ENCODE results near the gene NR2F2.

Gene NR2F2

DNA sequence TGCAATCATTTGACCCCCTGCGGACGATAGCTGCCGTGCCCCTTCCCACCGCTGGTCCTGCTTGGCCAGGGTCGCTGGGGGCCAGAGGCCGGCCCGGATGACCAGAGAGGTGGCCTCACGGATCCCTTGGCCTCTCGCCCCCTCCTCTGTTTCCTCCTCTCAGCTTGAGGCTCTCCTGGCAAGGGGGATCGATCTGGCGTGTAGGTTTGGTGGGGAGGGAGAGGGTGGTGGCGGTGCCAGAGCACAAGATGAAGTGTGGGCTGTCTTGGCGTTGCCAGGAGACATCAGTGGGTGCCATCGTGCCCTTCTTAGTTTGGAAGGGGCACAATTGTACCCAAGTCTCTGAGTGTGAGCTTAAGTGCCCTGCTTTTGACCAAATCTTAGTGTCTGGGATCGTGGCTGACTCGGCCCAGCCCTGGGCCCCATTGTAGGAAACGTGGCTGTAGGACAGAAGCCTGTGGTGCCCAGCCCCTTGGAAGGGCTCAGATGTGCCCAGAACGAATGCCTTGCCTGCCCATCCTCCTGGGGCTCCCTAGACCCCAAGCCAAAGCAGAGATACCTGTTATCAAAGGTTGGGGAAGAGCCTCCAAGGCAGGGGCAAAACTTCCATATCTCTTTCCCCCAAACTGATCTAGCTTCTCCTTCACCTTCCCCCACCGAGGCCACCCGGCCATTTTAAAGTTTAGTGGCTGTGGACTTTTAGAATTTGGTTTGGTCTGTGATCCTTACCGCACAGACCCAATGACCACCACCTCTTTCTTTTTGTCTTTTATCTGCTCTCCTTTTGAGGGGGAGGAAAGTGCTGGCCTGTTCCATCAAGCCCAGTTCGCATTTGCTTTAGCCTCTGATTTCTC lies 14.4 kb downstream of the NR2F2 start:
- Histone ChIP-seq H3K4me1 (ENCODE audit: control insufficient read depth, insufficient read depth, low read length) (peaks cover 67% of the 10 kb centered on the region), H3K27me3 (ENCODE audit: control insufficient read depth, insufficient read depth, low read length) (peaks cover 97% of the 10 kb centered on the region), H3K9ac (ENCODE audit: low read depth, low read length) (no peak overlapping the region), H3K9me3 (ENCODE audit: control insufficient read depth, insufficient read depth, low read length) (no peaks in the 10 kb centered on the region), H3K4me3 (ENCODE audit: low read depth, low read length) (peak overlapping the region; percentile 41; the same call in 1 of the 2 replicates), H3K27ac (ENCODE audit: low read depth, low read length) (no peak overlapping the region), H3K36me3 (ENCODE audit: control insufficient read depth, insufficient read depth, low read length) (no peaks in the 10 kb centered on the region)

- H3K4me1 ChIP-seq (ENCODE audit: control insufficient read depth, insufficient read depth, low read length) = peaks cover 68% of the 10 kb centered on the region
- peaks cover 97% of the 10 kb centered on the region for H3K27me3 ChIP-seq (ENCODE audit: control insufficient read depth, insufficient read depth, low read length)
- no peak overlapping the region for H3K9ac ChIP-seq (ENCODE audit: low read depth, low read length)
These were observed 15.3 kb downstream of the NR2F2 start for GRCh38 chr15:96345560-96346399.

DNA sequence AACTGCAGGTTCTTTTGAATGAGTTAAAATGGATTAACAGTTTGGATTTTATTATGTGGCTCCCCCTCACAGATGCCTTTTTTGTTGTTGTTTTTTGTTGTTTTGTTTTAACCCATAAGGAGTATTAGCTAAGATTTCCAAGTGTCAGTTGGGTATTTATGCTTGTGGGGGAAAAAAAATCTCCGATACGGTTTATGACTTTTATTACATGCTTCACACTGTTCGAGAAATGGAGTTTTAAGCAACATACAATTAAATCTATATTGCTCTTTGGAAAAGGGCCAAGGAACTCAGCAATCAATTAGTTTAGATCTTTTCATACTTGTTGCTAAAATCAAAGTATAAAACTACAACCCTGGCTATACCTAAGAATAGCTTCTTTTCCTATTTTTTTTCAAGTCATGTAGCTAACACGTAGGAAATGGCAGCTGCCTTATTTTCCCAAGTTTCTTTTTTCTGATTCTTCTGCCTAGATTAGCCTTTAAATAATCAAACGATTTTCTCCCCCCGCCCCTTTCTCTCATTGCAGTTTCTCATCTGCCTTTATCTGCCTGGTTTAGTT lies 16.0 kb downstream of the NR2F2 start:
- H3K27me3 ChIP-seq (ENCODE audit: control insufficient read depth, insufficient read depth, low read length) = peaks cover 100% of the 10 kb centered on the region

More at GRCh38 chr15:96345560-96346399, 15.3 kb downstream of the NR2F2 start:
- Histone ChIP-seq H3K4me3 (ENCODE audit: low read depth, low read length) (peak overlapping the region; percentile 49), H3K36me3 (ENCODE audit: control insufficient read depth, insufficient read depth, low read length) (no peaks in the 10 kb centered on the region), H3K27ac (ENCODE audit: low read depth, low read length) (no peak overlapping the region), H3K9me3 (ENCODE audit: control insufficient read depth, insufficient read depth, low read length) (no peaks in the 10 kb centered on the region)

GRCh38 chr15:96347181-96348111 lies 16.9 kb downstream of the NR2F2 start:
- H3K27me3 ChIP-seq (ENCODE audit: control insufficient read depth, insufficient read depth, low read length) = peaks cover 100% of the 10 kb centered on the region
- no peak overlapping the region for H3K27ac ChIP-seq (ENCODE audit: low read depth, low read length)
- H3K9ac ChIP-seq (ENCODE audit: low read depth, low read length) = no peak overlapping the region
- H3K36me3 ChIP-seq (ENCODE audit: control insufficient read depth, insufficient read depth, low read length) = no peaks in the 10 kb centered on the region
- H3K4me1 ChIP-seq (ENCODE audit: control insufficient read depth, insufficient read depth, low read length) = peaks cover 71% of the 10 kb centered on the region
- H3K4me3 ChIP-seq (ENCODE audit: low read depth, low read length) = peak overlapping the region; percentile 38; the same call in 1 of the 2 replicates
- H3K9me3 ChIP-seq (ENCODE audit: control insufficient read depth, insufficient read depth, low read length) = no peaks in the 10 kb centered on the region

More for the DNA sequence above, 16.0 kb downstream of the NR2F2 start:
- no peaks in the 10 kb centered on the region for H3K36me3 ChIP-seq (ENCODE audit: control insufficient read depth, insufficient read depth, low read length)
- no peak overlapping the region for H3K9ac ChIP-seq (ENCODE audit: low read depth, low read length)
- no peak overlapping the region for H3K27ac ChIP-seq (ENCODE audit: low read depth, low read length)
- H3K9me3 ChIP-seq (ENCODE audit: control insufficient read depth, insufficient read depth, low read length) = no peaks in the 10 kb centered on the region
- no peak overlapping the region for H3K4me3 ChIP-seq (ENCODE audit: low read depth, low read length)
- peaks cover 69% of the 10 kb centered on the region for H3K4me1 ChIP-seq (ENCODE audit: control insufficient read depth, insufficient read depth, low read length)

- Histone ChIP-seq H3K4me1 (ENCODE audit: control insufficient read depth, insufficient read depth, low read length) (peaks cover 67% of the 10 kb centered on the region), H3K36me3 (ENCODE audit: control insufficient read depth, insufficient read depth, low read length) (no peaks in the 10 kb centered on the region), H3K9me3 (ENCODE audit: control insufficient read depth, insufficient read depth, low read length) (no peaks in the 10 kb centered on the region), H3K9ac (ENCODE audit: low read depth, low read length) (no peak overlapping the region), H3K27ac (ENCODE audit: low read depth, low read length) (no peak overlapping the region), H3K27me3 (ENCODE audit: control insufficient read depth, insufficient read depth, low read length) (peaks cover 100% of the 10 kb centered on the region), H3K4me3 (ENCODE audit: low read depth, low read length) (no peak overlapping the region)
These were observed 17.9 kb downstream of the NR2F2 start for GRCh38 chr15:96348112-96349027.

DNA sequence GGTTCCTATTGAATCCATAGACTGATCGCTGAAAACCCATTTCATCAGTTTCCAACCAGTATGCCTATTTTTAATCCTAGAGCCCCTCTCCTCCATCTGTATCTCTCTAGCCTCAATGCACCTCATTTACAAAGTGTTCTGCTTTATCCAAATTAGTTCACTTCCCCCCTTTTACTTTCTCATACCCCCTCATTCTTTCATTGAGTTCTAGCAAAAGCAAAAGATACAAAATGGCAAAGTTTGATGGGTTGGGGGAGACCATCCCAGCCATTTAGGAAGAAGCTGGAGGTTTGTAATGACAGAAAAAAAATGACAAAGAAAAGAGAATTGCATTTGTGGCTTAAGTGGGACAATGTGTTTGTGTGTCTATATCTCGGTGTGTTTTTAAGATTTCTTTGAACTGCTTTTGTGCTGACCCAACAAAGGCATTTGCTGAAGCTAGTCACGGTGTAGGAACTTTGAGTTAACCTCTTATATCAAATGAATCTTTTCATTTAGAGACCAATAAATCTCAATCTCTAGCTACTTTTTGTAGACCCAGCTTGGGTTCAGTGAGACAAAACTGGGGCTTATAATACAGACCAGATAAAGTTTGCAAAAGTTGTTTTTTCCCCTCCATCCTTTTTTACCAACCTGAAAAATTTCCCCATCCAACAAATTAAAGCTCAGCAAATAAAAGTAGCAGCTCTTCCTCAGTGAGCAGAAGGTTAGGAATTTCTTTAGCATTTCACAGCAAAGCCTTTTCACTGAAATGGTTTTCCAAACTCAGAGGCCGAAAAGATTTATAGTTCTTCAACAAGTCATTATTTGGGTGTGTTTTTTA lies 18.7 kb downstream of the NR2F2 start:
- no peak overlapping the region for H3K9ac ChIP-seq (ENCODE audit: low read depth, low read length)
- no peak overlapping the region for H3K4me3 ChIP-seq (ENCODE audit: low read depth, low read length)
- peaks cover 59% of the 10 kb centered on the region for H3K4me1 ChIP-seq (ENCODE audit: control insufficient read depth, insufficient read depth, low read length)
- H3K36me3 ChIP-seq (ENCODE audit: control insufficient read depth, insufficient read depth, low read length) = no peaks in the 10 kb centered on the region
- no peak overlapping the region for H3K27ac ChIP-seq (ENCODE audit: low read depth, low read length)
- H3K27me3 ChIP-seq (ENCODE audit: control insufficient read depth, insufficient read depth, low read length) = peaks cover 100% of the 10 kb centered on the region
- H3K9me3 ChIP-seq (ENCODE audit: control insufficient read depth, insufficient read depth, low read length) = no peaks in the 10 kb centered on the region

DNA sequence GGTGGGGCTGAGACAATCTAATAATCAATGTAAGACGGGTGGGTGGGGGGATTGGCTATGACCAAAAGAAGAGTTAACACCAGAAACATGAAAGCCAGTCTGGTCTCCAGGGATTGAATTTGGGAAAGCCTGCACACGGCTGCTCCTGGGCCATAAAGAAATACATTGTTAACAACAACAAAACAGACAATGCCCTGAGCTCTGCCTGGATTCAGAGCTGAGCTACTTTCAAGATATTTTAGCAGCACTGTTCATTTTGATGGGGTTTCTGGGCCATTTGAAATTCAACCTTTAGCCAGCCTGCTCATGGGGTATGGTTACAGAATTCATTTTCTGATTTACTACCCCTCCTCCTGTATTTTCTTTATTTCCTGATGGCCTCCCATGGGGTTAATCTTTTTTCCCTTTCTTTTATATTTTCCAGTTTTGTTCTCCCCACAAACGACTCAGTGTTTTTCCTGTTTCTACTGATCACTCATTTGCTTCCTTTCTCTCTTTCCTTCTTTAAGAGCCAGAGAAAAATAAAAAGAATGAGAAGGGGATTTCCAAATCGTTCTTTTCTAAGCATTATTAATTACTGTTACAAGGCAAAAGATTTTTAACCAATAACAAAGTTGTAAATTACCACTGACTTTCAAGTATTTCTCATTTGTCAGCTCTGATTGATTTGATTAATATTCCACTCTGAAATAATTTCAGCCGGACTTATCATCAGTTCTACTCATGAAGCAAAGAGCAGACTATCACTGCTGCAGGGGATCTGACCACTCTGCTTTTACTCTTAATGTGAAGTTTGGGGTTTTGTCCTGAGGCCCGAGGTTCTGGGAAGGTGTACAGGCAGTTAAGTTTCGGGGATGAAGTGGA lies 19.6 kb downstream of the NR2F2 start:
- no peak overlapping the region for H3K4me3 ChIP-seq (ENCODE audit: low read depth, low read length)
- peaks cover 59% of the 10 kb centered on the region for H3K4me1 ChIP-seq (ENCODE audit: control insufficient read depth, insufficient read depth, low read length)
- no peaks in the 10 kb centered on the region for H3K9me3 ChIP-seq (ENCODE audit: control insufficient read depth, insufficient read depth, low read length)
- no peak overlapping the region for H3K27ac ChIP-seq (ENCODE audit: low read depth, low read length)
- no peak overlapping the region for H3K9ac ChIP-seq (ENCODE audit: low read depth, low read length)
- H3K36me3 ChIP-seq (ENCODE audit: control insufficient read depth, insufficient read depth, low read length) = no peaks in the 10 kb centered on the region
- H3K27me3 ChIP-seq (ENCODE audit: control insufficient read depth, insufficient read depth, low read length) = peaks cover 100% of the 10 kb centered on the region

DNA sequence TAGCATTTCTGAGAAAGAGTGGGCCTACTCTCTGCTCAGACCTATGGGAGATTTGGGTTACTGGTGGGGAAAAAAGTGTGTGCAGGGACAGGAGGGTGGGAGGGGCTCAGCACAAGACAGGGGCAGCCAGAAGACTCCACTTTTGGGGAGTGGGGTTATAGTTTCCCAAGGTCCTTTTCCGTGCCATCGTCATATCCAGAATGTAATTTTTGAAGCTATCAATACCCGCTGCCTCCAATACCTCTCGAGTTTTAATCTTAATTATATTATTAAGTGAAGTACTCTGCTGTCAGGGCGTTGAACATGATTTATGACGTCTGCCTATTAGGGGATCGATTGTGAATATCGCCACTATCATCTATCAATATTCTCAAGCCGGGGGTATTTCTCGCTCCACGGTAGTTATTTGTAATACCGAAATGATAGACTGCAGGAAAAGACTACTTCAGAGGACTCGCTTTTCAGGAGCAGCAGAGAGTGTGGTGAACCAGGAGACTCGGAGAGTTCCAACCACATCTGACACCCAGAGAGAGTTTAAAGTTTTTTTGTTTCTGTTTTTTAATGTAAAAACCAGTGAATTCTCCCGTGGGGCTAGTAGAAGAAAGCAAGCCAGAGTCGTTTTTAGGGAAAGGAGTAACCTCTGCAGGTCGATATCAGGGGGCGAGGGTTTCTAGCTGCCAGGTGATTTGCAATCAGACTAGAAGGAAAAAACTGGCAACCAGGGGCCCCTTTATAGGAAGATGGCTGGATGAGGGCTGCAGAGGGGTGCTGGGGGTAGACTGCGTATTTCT lies 20.6 kb downstream of the NR2F2 start:
- Histone ChIP-seq H3K9me3 (ENCODE audit: control insufficient read depth, insufficient read depth, low read length) (no peaks in the 10 kb centered on the region), H3K27ac (ENCODE audit: low read depth, low read length) (no peak overlapping the region), H3K4me1 (ENCODE audit: control insufficient read depth, insufficient read depth, low read length) (peaks cover 55% of the 10 kb centered on the region), H3K27me3 (ENCODE audit: control insufficient read depth, insufficient read depth, low read length) (peaks cover 100% of the 10 kb centered on the region), H3K9ac (ENCODE audit: low read depth, low read length) (no peak overlapping the region), H3K36me3 (ENCODE audit: control insufficient read depth, insufficient read depth, low read length) (no peaks in the 10 kb centered on the region), H3K4me3 (ENCODE audit: low read depth, low read length) (no peak overlapping the region)

Measured in HUES48 (cell line).